ENCODE measurements around the gene KLRC3.
A peak's percentile ranks its signal among the peaks of the same experiment; 100 is the strongest.
"Not testable (repeated sequence)": the region's sequence is repeated elsewhere in the genome, so short reads cannot be mapped to it uniquely, and the experiment has no call there.

The KLRC3 gene

DNA sequence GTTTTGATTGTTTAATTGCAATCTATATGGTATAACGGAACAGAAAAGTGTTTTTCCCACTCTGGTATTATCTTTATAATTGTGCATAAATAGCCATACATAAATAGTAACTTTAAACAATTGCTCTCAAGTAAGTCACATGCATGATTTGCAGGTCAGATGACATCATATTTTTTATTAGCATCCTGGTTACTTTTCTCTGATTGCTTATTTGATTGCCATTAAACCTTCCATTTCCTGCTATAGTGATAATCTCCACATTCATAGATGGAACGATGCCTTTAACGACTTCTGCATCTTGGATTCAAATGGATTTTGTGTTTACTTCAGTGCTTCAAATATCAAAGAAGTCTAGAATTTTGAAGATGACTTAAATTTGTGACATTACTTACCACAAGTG is 27.1 kb downstream of the KLRC3 start:
- TF ChIP-seq, protein P1, sequence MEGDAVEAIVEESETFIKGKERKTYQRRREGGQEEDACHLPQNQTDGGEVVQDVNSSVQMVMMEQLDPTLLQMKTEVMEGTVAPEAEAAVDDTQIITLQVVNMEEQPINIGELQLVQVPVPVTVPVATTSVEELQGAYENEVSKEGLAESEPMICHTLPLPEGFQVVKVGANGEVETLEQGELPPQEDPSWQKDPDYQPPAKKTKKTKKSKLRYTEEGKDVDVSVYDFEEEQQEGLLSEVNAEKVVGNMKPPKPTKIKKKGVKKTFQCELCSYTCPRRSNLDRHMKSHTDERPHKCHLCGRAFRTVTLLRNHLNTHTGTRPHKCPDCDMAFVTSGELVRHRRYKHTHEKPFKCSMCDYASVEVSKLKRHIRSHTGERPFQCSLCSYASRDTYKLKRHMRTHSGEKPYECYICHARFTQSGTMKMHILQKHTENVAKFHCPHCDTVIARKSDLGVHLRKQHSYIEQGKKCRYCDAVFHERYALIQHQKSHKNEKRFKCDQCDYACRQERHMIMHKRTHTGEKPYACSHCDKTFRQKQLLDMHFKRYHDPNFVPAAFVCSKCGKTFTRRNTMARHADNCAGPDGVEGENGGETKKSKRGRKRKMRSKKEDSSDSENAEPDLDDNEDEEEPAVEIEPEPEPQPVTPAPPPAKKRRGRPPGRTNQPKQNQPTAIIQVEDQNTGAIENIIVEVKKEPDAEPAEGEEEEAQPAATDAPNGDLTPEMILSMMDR (conservative IDR thresholded peaks at IDR 0.05) = no peak

DNA sequence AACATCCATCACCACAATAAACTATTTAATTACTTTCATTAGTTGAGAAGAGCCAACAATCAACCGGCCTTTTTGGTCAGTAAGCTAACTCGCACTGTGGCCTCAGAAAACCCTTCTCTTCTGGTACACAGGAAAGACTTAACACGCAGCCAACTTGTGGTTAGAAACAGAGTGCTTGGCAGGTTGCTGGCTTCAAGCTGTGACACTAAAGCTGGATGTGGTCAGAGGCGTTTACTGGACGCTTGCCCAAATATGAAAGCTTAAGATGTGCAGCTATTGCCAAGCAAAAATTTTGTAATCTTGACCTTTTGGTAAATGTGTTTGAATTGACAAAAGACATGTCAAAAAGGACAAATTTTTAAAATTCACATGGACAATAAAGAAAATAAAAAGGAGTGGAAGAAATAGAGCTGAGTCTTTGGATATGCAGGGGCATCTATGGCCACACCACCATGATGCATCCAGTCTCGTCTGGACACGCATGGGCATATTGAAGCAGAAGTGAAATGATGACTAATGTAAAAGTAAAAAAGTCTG is 27.9 kb downstream of the KLRC3 start:
- TF ChIP-seq, protein P1 (conservative IDR thresholded peaks at IDR 0.05) = no peak
- peak overlapping the region; percentile 95 for H3K27ac ChIP-seq

More for the DNA sequence above, 27.1 kb downstream of the KLRC3 start:
- H3K27ac ChIP-seq = peak overlapping the region; percentile 95

GRCh38 chr12:10390991-10391390 is 29.4 kb downstream of the KLRC3 start:
- peak overlapping the region; percentile 95 for H3K27ac ChIP-seq

GRCh38 chr12:10389904-10390303 is 30.5 kb downstream of the KLRC3 start, which contains the start of gene KLRK1:
TSS of gene KLRK1 (minus strand) at chr12:10390041. CDS start at chr12:10388810, 1,231 bp downstream.
- H3K27ac ChIP-seq = peak within 1 kb of the TSS; percentile 95; the same call in 1 of the 2 replicates
- TF ChIP-seq, protein P1 (conservative IDR thresholded peaks at IDR 0.05) = no peak

DNA sequence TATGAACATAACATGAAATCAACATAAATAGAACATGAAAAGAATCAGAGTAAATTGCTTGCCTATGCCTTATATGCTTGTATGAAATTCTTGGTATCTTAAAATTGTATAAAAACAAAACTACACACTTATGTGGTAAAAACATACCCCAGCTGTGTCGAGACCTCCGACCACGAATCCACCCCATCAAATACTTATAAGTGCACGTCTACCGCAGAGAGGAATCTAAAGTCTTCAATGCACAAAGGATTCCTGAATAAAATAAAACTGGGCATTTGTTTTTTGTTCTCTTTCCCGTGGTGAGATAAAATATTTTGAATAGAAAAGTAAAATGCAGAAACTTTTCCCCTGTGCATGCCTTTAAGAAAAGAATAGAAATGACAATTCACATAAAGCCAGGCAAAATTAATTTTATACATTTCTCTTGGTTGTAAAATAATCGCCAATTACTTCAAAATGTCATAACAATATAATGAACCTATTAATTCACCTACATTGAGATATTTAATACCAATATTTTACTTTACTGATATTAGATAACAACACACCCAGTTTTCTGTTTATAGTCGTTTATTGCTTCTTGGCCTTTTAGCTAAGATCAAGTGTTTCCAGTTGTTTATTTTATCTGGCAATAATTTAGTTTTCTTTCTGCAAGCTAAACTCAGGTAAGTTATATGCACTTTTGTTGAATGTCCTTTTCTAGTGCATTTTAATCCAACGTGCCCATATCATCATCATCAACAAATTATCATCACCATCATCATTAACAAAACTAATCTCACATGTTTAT is 31.6 kb downstream of the KLRC3 start:
- no peak overlapping the region for H3K27ac ChIP-seq
- TF ChIP-seq, protein P1 (conservative IDR thresholded peaks at IDR 0.05) = no peak

DNA sequence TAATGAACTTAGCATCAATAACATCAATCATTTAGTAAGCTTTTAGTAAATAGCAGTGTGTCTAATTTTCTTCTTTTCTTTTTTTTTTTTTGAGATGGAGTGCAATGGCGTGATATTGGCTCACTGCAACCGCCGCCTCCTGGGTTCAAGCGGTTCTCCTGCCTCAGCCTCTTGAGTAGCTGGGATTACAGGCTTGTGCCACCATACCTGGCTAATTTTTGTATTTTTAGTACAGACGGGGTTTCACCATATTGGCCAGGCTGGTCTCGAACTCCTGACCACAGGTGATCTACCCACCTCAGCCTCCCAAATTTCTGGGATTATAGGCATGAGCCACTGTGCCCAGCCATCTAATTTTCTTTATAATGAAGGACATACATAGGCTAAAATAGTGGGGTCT is 32.9 kb downstream of the KLRC3 start:
- not testable (repeated sequence) for H3K27ac ChIP-seq

GRCh38 chr12:10386857-10387256 is 33.5 kb downstream of the KLRC3 start:
- no peak overlapping the region for H3K27ac ChIP-seq
- TF ChIP-seq, protein P1 (conservative IDR thresholded peaks at IDR 0.05) = no peak

DNA sequence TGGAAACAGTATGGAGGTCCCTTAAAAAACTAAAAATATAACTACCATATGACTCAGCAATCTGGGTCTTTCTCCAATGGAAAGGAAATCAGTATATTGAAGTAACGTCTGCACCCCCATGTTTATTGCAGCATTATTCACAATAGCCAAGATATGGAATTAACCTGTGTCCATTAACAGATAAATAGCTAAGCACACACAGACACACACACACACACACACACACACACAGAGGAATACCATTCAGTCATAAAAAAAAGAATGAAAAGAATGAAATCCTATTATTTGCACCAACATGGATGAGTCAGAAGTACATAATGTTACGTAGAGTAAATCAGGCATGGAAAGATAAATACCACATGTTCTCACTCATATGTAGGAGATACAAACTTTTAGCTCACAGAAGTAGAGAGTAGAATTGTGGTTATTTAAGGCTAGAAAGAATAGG is 35.2 kb downstream of the KLRC3 start:
- no peak overlapping the region for H3K27ac ChIP-seq
- TF ChIP-seq, protein P1 (conservative IDR thresholded peaks at IDR 0.05) = no peak
